Measurements from ENCODE around the gene CPNE6.

The CPNE6 gene

GRCh38 chr14:24098229-24098926, 27.0 kb downstream of the CPNE6 start:
- no peak overlapping the region for H3K4me2 ChIP-seq (ENCODE audit: low read length)

DNA sequence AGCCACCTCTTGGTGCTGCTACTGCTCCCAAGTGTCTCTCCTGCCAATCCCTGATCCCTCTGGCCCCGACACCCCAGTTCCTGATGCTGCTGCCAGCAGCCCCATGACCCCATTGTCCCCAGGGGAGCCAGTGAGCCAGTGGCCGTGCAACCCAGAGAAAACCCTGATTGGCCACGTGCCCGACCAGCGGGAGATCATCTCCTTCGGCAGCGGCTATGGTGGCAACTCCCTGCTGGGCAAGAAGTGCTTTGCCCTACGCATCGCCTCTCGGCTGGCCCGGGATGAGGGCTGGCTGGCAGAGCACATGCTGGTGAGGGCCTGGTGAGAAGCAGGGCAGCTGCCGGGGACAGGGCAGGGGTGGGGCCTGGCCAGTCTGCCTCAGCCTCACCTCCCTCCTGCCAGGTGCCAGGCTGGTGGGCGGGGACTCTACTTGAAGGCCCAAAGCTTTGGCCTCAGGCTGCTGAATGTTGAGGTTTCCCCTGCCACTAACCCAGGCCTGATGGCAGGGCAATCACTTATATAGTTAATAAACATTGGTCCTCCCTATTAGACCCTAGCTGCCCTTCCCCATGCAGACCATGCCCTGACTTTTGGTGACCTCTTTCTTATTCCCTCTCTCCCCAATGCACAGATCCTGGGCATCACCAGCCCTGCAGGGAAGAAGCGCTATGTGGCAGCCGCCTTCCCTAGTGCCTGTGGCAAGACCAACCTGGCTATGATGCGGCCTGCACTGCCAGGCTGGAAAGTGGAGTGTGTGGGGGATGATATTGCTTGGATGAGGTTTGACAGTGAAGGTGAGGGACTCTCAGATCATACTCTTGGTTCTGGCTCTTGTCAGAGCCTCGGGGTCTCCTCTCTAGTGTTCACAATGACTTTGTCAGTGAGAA, 27.8 kb downstream of the CPNE6 start:
- Histone ChIP-seq H3K4me3 (ENCODE audit: low read depth, low read length, poor library complexity, severe bottlenecking) (no peak overlapping the region), H4K20me1 (ENCODE audit: insufficient read depth, low read length) (no peaks in the 10 kb centered on the region), H3K9me3 (ENCODE audit: low read length) (no peaks in the 10 kb centered on the region), H3K9me2 (ENCODE audit: low read depth, low read length) (no peaks in the 10 kb centered on the region), H3K27ac (ENCODE audit: low read depth, low read length, poor library complexity, severe bottlenecking) (no peak overlapping the region), H3K36me3 (ENCODE audit: insufficient read depth, low read length) (peaks cover 28% of the 10 kb centered on the region), H3K9ac (ENCODE audit: low read length) (no peak overlapping the region), H3K4me1 (ENCODE audit: insufficient read depth, low read length, severe bottlenecking) (peaks cover 14% of the 10 kb centered on the region), H3K79me2 (ENCODE audit: insufficient read depth, low read length) (no peaks in the 10 kb centered on the region), H3K27me3 (ENCODE audit: insufficient read depth, low read length) (no peaks in the 10 kb centered on the region), H2AFZ (ENCODE audit: low read length) (no peak overlapping the region), H3F3A (ENCODE audit: insufficient read depth, low read length) (no peaks in the 10 kb centered on the region), H3K4me2 (ENCODE audit: low read length) (no peak overlapping the region)
- TF ChIP-seq EZH2 (IDR thresholded peaks at IDR 0.05; ENCODE audit: borderline replicate concordance, low read length) (no peak), CTCF (IDR thresholded peaks at IDR 0.05; ENCODE audit: low read length) (no peak)

More at GRCh38 chr14:24098229-24098926, 27.0 kb downstream of the CPNE6 start:
- peaks cover 20% of the 10 kb centered on the region for H3K36me3 ChIP-seq (ENCODE audit: insufficient read depth, low read length)
- no peak overlapping the region for H2AFZ ChIP-seq (ENCODE audit: low read length)
- no peak overlapping the region for H3K4me3 ChIP-seq (ENCODE audit: low read depth, low read length, poor library complexity, severe bottlenecking)
- H3K9ac ChIP-seq (ENCODE audit: low read length), result no peak overlapping the region
- no peaks in the 10 kb centered on the region for H3K9me3 ChIP-seq (ENCODE audit: low read length)
- H3K27ac ChIP-seq (ENCODE audit: low read depth, low read length, poor library complexity, severe bottlenecking), result no peak overlapping the region
- H3K9me2 ChIP-seq (ENCODE audit: low read depth, low read length), result no peaks in the 10 kb centered on the region
- no peaks in the 10 kb centered on the region for H3K27me3 ChIP-seq (ENCODE audit: insufficient read depth, low read length)
- no peak for TF ChIP-seq CTCF (IDR thresholded peaks at IDR 0.05; ENCODE audit: low read length)
- no peak for TF ChIP-seq EZH2 (IDR thresholded peaks at IDR 0.05; ENCODE audit: borderline replicate concordance, low read length)
- H3K79me2 ChIP-seq (ENCODE audit: insufficient read depth, low read length), result no peaks in the 10 kb centered on the region
- no peaks in the 10 kb centered on the region for H3F3A ChIP-seq (ENCODE audit: insufficient read depth, low read length)
- H3K4me1 ChIP-seq (ENCODE audit: insufficient read depth, low read length, severe bottlenecking), result peaks cover 19% of the 10 kb centered on the region
- H4K20me1 ChIP-seq (ENCODE audit: insufficient read depth, low read length), result no peaks in the 10 kb centered on the region

DNA sequence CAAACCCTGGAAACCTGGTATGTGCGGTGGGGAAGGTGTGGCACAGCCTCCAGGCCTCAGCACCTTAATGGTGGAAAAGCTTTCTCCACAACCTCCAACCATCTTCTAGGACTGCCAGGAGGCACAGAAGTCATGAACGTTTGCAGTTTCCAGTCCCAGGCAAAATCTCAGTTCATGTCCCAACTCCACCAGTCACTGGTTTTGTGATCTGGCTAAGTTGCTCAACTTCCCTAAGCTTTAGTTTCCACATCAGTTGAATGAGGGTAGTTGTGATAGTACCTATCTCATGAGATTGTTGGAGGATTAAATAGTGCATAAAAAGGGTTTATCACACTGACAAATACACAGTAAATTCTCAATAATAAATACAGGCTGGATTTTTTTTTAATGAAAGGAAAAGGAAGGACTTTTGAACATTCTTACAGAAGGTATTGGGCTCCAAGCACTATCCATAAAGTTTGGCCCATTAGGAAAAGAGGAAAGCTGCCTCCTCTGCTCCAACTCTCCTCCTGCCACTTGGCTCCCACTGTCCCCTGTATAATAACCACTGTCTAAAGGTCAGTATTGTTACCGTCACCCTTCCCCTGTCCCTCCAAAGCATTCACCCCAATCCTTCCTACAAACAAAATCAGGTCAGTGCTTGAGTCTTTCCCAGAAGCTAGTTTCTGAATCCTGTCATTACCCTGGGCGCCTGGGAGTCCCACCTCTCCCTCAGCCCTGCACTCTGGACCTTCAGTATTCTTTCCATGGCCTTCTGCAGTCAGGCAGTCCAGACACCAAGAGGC, 29.0 kb downstream of the CPNE6 start:
- Histone ChIP-seq H3F3A (ENCODE audit: insufficient read depth, low read length) (no peaks in the 10 kb centered on the region), H3K27me3 (ENCODE audit: insufficient read depth, low read length) (no peaks in the 10 kb centered on the region), H3K9me2 (ENCODE audit: low read depth, low read length) (no peaks in the 10 kb centered on the region), H3K4me1 (ENCODE audit: insufficient read depth, low read length, severe bottlenecking) (peaks cover 5% of the 10 kb centered on the region), H3K36me3 (ENCODE audit: insufficient read depth, low read length) (peaks cover 34% of the 10 kb centered on the region), H3K9me3 (ENCODE audit: low read length) (no peaks in the 10 kb centered on the region), H3K4me3 (ENCODE audit: low read depth, low read length, poor library complexity, severe bottlenecking) (no peak overlapping the region), H3K27ac (ENCODE audit: low read depth, low read length, poor library complexity, severe bottlenecking) (no peak overlapping the region), H3K79me2 (ENCODE audit: insufficient read depth, low read length) (no peaks in the 10 kb centered on the region), H2AFZ (ENCODE audit: low read length) (no peak overlapping the region), H4K20me1 (ENCODE audit: insufficient read depth, low read length) (no peaks in the 10 kb centered on the region), H3K9ac (ENCODE audit: low read length) (no peak overlapping the region), H3K4me2 (ENCODE audit: low read length) (no peak overlapping the region)
- no peak for TF ChIP-seq EZH2 (IDR thresholded peaks at IDR 0.05; ENCODE audit: borderline replicate concordance, low read length)
- no peak for TF ChIP-seq CTCF (IDR thresholded peaks at IDR 0.05; ENCODE audit: low read length)

Data from OCI-LY1 (cell line).